ENCODE data around the gene KLHL10. TPM values are rescaled to one million over a fixed set of nuclear protein-coding genes. Genes with fewer than 3 reads are reported as not detected.

KLHL10 gene
- total and polyA plus RNA-seq, 2 of the 13 experiments (the other 11 are each of a cell fraction or from before 2014, with no cell fraction given) = 0.04 to 0.08 TPM

- no peak for TF ChIP-seq CTCF (CRISPR knock-in tag; IDR thresholded peaks at IDR 0.05)
- no peak for TF ChIP-seq SMARCC2 (IDR thresholded peaks at IDR 0.05)
- 0 out of 2 replicates have a peak, but pooled peaks have one; percentile 13 for TF ChIP-seq ZNF646 (CRISPR knock-in tag; IDR thresholded peaks at IDR 0.05)
- 0 out of 2 replicates have a peak, but pooled peaks have one; percentile 6 for TF ChIP-seq HDAC2 (CRISPR knock-in tag; IDR thresholded peaks at IDR 0.05)
- TF ChIP-seq HES4 (CRISPR knock-in tag; IDR thresholded peaks at IDR 0.05; ENCODE audit: borderline replicate concordance) = 0 out of 2 replicates have a peak, but pooled peaks have one; percentile 4
- TF ChIP-seq NPAS2 (CRISPR knock-in tag; IDR thresholded peaks at IDR 0.05; ENCODE audit: borderline replicate concordance) = no peak
- peak; percentile 23; the same call in 1 of the 2 replicates for TF ChIP-seq ZNF598 (CRISPR knock-in tag; IDR thresholded peaks at IDR 0.05; ENCODE audit: borderline replicate concordance)
- TF ChIP-seq TFAP4 (IDR thresholded peaks at IDR 0.05; ENCODE audit: borderline replicate concordance, low read depth) = no peak
Measured at GRCh38 chr17:41835214-41835799, 2.3 kb upstream of the KLHL10 start (continued).
